GM19438 (cell line): ENCODE results near the gene RPTOR.

ENCODE experiments used
- ATAC-seq: cut with Tn5 transposase; IDR thresholded peaks from one replicate; pipeline ENCODE4 v1.9.1; 2021; ENCODE audit warnings: low read depth; ENCODE audit not compliant: unreplicated experiment

RPTOR gene

DNA sequence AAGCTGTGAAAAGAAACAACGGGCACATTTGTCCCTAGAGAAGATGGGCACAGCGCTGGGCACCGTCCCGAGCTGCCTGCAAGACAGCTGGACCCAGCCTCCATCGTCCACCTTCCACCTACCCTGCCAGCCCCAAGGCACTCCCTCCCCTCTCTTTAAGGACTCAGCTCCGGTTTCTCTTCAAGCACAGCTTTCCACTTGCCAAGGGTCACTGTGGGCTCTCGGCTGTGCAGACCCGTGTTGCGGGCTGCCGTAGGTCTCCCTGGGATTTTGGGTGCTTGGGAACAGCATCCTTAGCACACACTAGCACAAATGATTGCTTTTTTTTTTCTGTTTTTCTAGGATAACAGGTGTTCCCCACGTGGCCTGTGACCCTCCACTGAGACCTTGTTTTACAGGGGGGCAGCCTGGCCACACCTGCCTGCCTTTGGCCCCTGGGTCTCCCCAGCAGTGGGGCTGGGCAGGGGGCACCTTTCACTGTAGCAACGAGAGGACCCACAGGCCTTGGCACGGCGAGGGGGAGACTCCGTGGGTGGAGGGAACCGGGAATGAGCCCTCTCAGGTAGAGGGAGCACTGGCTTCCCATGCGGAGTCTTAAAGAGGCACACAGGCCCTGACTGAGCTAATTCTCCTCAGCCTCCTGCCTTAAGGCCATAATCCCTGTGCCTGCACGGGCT lies 448.4 kb downstream of the RPTOR start:
- no peak for ATAC-seq

DNA sequence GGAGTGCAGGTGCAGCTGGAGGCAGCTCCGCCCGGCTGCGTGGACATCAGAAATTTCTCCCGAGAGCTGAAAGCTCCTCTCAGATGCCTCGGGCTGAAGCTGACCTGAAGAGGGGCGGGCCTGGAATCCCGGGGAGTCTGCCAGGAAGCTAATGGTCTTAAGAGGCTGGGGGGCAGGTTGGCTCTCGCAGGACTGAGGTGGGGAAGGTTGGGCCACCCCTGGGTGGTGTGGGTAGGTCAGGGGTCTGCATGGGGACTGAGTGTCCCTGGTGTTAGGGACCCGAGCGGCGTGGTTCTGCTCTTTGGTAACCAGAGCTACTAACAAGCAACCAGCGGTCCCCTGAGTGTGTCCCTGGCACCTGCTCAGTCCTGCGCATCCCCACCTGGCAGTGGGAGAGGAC lies 450.5 kb downstream of the RPTOR start:
- no peak for ATAC-seq

- no peak for ATAC-seq
Observed at GRCh38 chr17:80996422-80997305, 452.0 kb downstream of the RPTOR start.

DNA sequence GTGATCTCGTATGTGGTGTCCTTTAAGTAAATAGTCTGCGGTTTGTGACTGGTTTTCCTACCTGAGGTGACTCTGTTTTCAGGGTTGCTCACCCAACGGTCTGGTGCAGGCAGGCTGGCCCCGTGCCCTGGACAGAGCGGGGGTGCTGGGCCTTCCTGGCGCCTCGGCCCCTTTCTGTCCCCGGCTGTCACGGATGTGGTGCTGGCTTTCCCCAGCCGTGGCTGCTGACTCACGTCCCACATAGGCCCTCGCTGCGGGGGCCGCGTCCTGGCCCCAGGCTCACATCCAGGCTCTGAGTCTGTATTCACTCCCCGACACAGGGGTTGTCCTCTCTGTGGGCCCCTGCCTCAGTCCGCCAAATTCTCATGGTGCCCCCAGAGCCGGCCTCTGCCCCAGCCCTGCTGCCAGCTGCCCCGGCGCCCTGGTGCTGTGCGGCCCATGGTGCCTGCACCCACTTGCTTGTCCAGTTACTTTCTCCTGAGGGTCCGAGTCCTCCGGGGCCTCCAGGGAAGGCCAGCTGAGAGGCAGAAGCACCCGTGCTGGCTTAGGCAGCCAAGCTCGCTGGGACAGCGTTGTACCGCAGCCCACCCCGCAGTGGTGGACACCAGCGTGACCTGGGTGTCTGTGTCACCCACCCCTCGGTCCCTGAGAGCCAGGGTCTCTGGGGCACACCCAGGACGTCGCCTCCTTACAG lies 452.9 kb downstream of the RPTOR start:
- no peak for ATAC-seq

DNA sequence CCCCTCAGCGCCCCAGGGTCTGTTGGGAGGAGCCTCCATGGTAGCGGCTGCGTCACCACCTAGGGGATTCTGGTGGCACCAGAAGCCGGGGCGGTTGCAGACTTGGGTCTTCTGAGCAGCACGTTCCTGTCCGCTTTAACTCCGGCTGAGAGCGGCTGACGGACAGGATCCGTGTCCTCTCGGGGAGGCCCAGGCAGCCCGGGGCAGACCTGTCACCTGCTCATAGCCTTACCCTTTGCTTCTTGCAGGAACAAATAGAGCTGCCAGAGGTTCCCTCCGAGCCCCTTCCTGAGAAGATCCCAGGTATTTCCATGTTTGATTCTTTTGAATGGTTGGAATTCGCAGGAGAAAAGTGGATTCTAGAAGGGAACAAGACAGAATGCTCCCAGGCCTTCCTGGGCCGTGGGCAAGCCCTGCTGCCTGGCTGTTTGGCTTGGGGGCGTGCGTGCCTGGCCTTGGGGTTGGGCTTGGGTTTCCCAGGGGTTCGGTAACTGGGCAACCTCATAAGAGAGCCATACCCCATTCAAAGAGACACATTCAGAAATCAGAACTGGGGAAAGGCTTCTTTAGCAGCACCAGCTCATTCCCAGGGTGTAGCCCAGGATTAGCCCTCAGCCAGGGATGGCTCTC lies 453.6 kb downstream of the RPTOR start:
- ATAC-seq = no peak

- ATAC-seq = no peak
Observed at GRCh38 chr17:80998748-80999535, 454.3 kb downstream of the RPTOR start.

DNA sequence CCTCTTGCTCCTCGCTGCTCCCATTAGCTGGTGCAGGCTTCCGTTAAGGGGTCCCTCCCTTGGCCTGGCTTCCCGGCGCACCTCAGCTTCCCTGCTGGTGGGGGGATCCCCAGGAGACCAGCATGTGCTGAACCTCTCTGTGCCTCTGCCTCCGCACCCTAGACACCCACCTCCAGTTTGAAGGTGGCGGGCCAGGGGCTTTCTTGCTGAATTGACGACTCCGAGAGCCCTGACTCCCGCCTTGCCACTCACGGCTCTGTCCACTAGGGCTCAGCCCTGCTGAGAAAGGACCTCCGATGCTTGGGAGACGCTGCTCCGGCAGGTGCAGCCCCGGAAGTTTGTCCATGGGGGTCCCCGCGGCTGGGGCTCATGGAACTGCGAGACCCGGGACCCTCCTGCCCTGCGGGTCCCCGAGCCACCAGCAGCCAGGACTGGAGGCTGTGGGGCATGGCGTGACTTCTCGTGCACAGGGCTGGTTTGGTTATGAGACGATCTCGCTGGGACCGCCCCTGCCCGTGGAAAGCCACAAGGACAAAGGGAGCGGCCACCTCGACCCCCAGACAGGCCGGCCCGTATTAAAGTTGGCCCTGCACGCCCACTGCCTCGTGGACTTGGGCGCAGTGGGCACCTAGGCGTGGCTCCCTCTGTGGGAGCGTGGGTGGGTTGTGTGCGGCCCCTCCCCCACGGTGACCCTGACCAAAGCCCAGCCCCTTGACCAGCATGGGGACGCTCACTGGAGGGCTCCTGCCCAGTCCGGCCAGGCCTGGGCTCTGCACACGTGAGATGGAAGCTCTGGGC lies 455.1 kb downstream of the RPTOR start:
- no peak for ATAC-seq

- ATAC-seq = no peak
Observed at GRCh38 chr17:81000334-81000630, 455.6 kb downstream of the RPTOR start.

GRCh38 chr17:81000631-81001357 lies 456.2 kb downstream of the RPTOR start:
- ATAC-seq = no peak

GRCh38 chr17:81002013-81002384 lies 457.4 kb downstream of the RPTOR start:
- no peak for ATAC-seq

DNA sequence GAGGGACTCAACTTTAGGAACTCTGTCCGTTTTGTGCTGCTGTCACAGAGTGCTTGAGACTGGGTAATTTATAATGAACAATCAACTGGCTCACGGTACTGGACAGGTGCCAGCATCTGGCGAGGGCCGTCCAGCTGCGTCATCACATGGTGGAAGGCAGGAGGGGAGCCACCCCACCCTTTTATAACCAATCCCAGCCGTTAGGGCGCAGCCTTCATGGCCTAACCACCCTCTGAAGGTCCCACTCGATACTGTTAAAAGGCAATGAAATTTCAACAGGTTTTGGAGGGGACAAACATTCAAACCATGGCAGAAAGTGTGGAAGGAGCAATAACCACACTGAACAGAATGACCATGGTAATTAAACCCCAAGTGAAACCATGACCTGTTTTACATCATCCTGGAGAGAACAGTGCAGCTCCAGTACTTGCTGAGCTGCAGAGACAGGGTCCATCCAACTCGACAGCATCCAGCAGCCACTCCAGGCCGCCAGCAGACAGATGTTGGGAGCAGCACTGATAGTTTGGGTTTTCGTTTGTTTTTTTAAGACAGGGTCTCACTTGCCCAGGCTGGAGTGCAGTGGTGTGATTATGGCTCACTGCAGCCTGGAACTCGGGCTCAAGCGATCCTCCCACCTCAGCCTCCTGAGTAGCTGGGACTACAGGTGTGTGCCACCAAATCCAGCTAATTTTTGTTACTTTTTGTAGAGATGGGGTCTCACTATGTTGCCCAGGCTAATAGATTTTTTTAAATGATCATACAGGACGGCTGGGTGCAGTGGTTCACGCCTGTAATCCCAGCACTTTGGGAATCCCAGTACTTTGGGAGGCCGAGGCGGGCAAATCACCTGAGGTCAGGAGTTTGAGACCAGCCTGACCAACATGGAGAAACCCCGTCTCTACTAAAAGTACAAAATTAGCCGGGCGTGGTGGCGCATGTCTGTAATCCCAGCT lies 458.0 kb downstream of the RPTOR start:
- no peak for ATAC-seq

DNA sequence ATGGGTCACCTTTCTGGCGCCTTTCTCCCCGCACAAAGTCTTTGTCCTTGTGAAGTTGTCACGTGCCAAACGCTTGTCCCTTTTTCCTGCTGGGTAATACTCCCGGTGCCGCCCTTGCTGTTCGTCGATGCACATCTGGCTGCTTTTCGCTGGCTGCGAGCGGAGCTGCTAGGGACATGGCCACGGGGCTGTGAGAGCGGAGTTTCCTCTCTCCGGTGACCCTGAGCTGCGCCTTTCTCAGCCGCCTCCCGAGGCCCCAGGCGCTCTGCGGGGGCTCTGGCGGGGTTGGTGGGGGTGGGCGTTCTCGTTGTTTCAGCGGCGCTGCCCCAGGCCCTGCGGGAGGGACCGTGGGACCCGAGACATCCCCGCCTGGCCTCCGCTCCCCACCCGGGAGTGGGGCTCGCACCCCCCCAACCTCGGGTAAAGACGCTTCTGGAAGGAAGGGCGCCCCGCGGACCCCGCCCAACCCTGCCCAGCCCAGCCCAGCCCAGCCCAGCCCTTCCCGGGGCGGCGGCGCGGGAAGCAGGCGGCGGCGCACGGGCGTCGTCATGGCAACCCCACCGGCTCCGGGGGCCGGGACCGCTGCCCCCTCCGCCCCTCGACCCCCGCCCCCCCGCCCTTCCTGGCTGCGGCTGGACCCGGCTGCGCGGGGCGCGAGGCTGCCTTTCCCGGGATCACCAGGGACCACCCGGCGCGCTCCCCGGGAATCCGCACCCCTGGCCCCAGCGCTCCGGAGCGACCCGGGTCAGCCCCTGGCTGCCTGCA lies 459.3 kb downstream of the RPTOR start:
- ATAC-seq = no peak

DNA sequence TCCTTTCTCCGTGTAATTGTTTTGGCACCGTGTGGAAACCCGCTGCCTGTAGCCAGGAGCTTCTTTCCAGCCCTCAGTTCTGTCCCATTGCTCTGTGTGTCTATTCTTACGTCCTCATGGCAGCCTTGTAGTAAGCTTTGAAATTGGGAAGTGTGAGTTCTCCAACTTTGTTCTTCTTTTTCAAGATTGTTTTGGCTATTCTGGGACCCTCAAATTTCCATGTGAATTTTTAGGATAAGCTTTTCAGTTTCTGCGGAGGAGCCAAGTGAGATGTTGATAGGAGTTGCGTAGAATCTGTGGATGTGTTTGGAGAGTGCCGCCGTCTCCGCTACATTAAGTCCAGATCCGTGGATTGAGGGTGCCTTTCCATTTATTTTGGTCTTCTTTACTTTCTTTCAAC lies 462.3 kb downstream of the RPTOR start:
- no peak for ATAC-seq

DNA sequence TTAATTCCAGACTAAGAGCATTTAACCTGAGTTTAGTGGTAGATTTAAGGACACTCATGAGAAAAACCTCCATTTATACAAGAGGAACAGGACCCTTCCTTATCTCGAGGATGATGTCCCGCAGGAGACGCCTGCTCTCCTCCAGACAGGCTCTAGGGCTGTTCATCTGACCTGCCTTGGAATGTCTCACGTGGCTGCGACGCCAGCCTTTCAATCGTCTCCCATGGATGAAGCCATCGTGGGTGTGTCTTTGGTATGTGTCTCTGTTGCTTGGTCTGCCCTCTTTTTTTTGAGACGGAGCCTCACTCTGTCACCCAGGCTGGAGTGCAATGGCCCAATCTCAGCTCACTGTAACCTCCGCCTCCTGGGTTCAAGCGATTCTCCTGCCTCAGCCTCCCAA lies 463.5 kb downstream of the RPTOR start:
- no peak for ATAC-seq

DNA sequence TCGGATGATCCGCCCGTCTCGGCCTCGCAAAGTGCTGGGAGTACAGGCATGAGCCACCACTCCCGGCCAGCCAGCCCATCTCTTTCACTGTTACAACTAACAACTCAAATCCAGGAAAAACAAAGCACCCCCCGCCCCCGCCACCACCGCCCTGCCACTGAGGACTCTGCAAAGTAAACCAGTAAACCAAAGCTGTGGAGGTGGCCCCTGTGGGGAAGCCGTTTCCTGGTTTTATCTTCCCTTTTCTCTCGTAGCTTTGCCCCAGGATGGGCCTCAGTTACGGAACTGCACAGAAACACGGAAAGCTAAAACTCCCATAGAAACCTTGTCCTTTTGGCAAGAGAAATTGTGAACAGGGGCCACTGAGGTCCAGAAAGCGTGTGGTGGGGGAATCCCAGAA lies 464.5 kb downstream of the RPTOR start:
- ATAC-seq = no peak

- ATAC-seq = no peak
Observed at GRCh38 chr17:81010935-81011334, 466.3 kb downstream of the RPTOR start.

DNA sequence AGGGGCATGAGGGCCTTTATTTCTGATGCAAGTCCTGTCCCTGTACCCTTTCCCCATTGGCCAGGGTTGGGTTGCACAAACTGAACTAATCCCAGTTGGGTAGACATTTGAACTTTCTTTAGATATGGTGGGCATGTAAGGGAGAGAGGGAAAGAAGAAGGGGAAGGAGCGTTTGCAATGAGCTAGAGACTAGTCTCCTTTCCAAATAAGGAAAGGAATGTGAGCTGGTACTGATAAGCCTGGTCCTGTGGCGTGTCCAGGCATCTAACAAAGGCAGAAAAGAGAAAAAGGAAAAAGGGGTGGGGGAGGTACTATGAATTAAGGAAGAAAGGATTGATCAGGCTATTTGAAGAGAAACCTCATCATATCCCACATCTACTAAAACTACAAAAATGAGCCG lies 467.3 kb downstream of the RPTOR start:
- no peak for ATAC-seq
